Testis (tissue), 3 donors: Measurements from ENCODE around the gene CAMK2G. TPM values are rescaled to one million over a fixed set of nuclear protein-coding genes. Genes with fewer than 3 reads are reported as not detected.

Source experiments
- DNase-seq: peaks from one replicate; pipeline ENCODE4 v3.0.0-alpha.2; 2019
- H3K27ac ChIP-seq, 2 donors: fragments of 200-600 bp; sonication (generic); one replicate each; pipeline ENCODE4 v1.5.1; 2019
- H3K27me3 ChIP-seq: fragments of 200-600 bp; sonication (generic); one replicate; pipeline ENCODE4 v1.5.1; 2019
- H3K36me3 ChIP-seq: fragments of 200-600 bp; sonication (generic); one replicate; pipeline ENCODE4 v1.5.1; 2017; ENCODE audit warnings: low read depth; ENCODE audit errors: missing control alignments
- H3K4me1 ChIP-seq: fragments of 200-600 bp; sonication (generic); one replicate; pipeline ENCODE4 v1.5.1; 2019
- H3K4me3 ChIP-seq, 2 donors: fragments of 200-600 bp; sonication (generic); one replicate each; pipeline ENCODE4 v1.5.1; 2017 to 2019
- H3K9me3 ChIP-seq: fragments of 200-600 bp; sonication (generic); one replicate; pipeline ENCODE4 v1.5.1; 2017
- POLR2A ChIP-seq: fragments of 450-650 bp; IDR thresholded peaks from one replicate; pipeline ENCODE4 v1.6.1; 2017; ENCODE audit warnings: antibody characterized with exemption, mild to moderate bottlenecking, moderate library complexity
- whole genome bisulfite sequencing, 2 donors: methylation state at CpG; one replicate each; pipeline ENCODE4 v1.1.5; 2018; 5-methylcytosine and 5-hydroxymethylcytosine counted together
- intact Hi-C: fragments of 100-400 bp; cut with DNase I; formaldehyde crosslinking; loops from one replicate; pipeline ENCODE4 v1.15.1; 2023; ENCODE audit warnings: low total_unique reads
- polyA plus RNA-seq: library from polyadenylated mRNA; stranded (reverse); fragments of 350-450 nt; fragmentation: Illumina TruSeq; extraction: RNeasy Lipid Tissue Mini Kit (QIAGEN cat#74804); gene quantifications from one replicate; pipeline ENCODE4 v1.2.3, GENCODE V29; 2014; ENCODE audit warnings: low read depth, low replicate concordance; ENCODE audit not compliant: insufficient read depth
- total RNA-seq, 2 donors: library from RNA; depleted of rRNA; stranded (reverse); fragments of >200 nt; gene quantifications; one replicate each; pipeline ENCODE4 v1.2.3, GENCODE V29; 2016
- TF ChIP-seq, protein P1 (sequence below), 3 experiments: fragments of 450-650 bp in 2 of 3; fragments of 200-600 bp in 1 of 3; sonication (generic) in 1 of 3; IDR thresholded peaks; one replicate each; pipeline ENCODE4 v1.5.1; 2016 to 2019; ENCODE audit warnings: antibody characterized with exemption in 3 of 3, mild to moderate bottlenecking in 2 of 3, moderate library complexity in 1 of 3

The CAMK2G gene
- total and polyA plus RNA-seq, 3 donors from 2014 or later, result 16.5 to 29.7 (median 25.4) TPM

DNA sequence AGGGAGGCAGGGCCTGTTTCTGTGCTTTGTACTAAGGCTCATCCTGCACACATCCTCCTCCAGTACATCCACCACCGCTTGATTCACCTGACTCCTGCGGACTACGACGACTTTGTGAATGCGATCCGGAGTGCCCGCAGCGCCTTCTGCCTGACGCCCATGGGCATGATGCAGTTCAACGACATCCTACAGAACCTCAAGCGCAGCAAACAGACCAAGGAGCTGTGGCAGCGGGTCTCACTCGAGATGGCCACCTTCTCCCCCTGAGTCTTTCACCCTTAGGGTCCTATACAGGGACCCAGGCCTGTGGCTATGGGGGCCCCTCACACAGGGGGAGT, 73.1 kb downstream of the CAMK2G start:
- Histone ChIP-seq H3K27ac (no peak overlapping the region), H3K9me3 (no peaks in the 10 kb centered on the region), H3K27me3 (no peaks in the 10 kb centered on the region), H3K4me1 (no peaks in the 10 kb centered on the region), H3K4me3 (no peak overlapping the region), H3K36me3 (no peaks in the 10 kb centered on the region)
- intact Hi-C loops, result no loop called here
- DNase-seq, result no peak
- 87% methylated on average over 3 to 13 of the region's 13 CpGs for WGBS, 2 donors
- TF ChIP-seq, protein P1, sequence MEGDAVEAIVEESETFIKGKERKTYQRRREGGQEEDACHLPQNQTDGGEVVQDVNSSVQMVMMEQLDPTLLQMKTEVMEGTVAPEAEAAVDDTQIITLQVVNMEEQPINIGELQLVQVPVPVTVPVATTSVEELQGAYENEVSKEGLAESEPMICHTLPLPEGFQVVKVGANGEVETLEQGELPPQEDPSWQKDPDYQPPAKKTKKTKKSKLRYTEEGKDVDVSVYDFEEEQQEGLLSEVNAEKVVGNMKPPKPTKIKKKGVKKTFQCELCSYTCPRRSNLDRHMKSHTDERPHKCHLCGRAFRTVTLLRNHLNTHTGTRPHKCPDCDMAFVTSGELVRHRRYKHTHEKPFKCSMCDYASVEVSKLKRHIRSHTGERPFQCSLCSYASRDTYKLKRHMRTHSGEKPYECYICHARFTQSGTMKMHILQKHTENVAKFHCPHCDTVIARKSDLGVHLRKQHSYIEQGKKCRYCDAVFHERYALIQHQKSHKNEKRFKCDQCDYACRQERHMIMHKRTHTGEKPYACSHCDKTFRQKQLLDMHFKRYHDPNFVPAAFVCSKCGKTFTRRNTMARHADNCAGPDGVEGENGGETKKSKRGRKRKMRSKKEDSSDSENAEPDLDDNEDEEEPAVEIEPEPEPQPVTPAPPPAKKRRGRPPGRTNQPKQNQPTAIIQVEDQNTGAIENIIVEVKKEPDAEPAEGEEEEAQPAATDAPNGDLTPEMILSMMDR (IDR thresholded peaks at IDR 0.05), result no peak
- TF ChIP-seq POLR2A, result no peak

DNA sequence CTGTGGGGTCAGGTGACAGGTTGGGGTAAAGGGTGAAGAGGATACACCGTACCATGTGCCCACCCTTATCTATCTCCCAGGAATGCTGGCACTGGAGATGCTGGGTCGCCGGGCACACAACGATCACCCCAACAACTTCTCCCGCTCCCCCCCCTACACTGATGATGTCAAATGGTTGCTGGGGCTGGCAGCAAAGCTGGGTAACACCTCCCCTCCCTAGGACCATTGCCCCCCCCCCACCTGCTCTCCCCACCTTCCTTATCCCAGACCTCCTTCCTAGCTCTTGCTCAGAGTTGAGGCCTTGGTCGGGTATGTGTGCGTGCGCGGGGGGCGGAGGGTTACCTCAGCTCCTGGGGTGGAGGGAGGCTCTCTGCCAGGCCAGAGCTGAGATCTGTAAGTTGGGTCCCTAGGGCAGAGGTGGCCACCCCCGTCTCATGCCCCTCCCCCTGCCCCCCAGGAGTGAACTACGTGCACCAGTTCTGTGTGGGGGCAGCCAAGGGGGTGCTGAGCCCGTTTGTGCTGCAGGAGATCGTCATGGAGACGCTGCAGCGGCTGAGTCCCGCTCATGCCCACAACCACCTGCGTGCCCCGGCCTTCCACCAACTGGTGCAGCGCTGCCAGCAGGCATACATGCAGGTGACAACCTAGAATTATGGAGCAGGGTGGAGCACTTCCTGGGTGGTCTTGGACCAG, 73.6 kb downstream of the CAMK2G start:
- H3K27ac ChIP-seq, result no peak overlapping the region
- H3K4me3 ChIP-seq, result no peak overlapping the region
- 62 to 79% methylated on average over 16 to 20 of the region's 20 CpGs for WGBS, 2 donors
- no peaks in the 10 kb centered on the region for H3K9me3 ChIP-seq
- H3K27me3 ChIP-seq, result no peaks in the 10 kb centered on the region
- TF ChIP-seq POLR2A, result no peak
- TF ChIP-seq, protein P1 (IDR thresholded peaks at IDR 0.05), result no peak
- no peaks in the 10 kb centered on the region for H3K36me3 ChIP-seq
- no peaks in the 10 kb centered on the region for H3K4me1 ChIP-seq
- intact Hi-C loops, result no loop called here
- no peak for DNase-seq

DNA sequence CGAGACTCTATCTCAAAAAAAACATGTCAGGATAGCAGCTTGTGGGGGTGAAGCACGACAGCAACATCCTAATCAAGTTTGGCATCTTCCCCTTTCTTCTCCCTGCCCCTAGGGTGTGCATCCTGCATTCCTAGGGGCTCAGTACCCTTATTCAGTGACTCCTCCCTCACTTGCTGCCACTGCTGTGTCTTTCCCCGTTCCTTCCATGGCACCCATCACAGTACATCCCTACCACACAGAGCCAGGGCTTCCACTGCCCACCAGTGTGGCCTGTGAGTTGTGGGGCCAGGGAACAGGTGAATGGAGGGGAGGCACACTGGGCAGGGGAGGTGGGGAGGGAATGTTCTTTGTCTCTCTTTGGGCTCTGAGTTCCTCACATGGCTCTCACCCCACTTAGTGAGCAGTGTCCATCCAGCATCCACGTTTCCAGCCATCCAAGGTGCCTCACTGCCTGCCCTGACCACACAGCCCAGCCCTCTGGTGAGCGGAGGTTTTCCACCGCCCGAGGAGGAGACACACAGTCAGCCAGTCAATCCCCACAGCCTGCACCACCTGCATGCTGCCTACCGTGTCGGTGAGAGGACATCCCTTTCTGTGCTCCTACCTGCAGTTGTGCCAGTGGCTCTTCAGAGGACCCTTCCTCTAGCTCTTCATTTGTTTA, 74.3 kb downstream of the CAMK2G start:
- Histone ChIP-seq H3K27me3 (no peaks in the 10 kb centered on the region), H3K9me3 (no peaks in the 10 kb centered on the region), H3K36me3 (no peaks in the 10 kb centered on the region), H3K4me3 (no peak overlapping the region), H3K27ac (no peak overlapping the region), H3K4me1 (no peaks in the 10 kb centered on the region)
- TF ChIP-seq, protein P1 (IDR thresholded peaks at IDR 0.05), result no peak
- no peak for TF ChIP-seq POLR2A
- no peak for DNase-seq
- WGBS, 2 donors, result 73 to 76% methylated on average over 4 to 9 of the region's 9 CpGs
- intact Hi-C loops, result no loop called here

DNA sequence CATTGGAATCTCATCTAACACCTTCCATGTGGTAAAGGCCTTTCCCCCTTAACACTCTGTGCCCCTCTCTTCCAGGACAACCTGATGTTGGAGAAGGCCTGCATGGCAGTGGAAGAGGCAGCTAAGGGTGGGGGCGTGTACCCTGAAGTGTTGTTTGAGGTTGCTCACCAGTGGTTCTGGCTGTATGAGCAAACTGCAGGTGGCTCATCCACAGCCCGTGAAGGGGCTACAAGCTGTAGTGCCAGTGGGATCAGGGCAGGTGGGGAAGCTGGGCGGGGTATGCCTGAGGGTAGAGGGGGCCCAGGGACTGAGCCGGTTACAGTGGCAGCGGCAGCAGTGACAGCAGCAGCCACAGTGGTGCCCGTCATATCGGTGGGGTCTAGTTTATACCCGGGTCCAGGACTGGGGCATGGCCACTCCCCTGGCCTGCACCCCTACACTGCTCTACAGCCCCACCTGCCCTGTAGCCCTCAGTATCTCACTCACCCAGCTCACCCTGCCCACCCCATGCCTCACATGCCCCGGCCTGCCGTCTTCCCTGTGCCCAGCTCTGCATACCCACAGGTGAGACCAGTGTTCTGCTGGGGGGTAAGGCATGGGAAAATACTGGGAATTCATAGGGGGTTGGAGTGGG, 75.3 kb downstream of the CAMK2G start:
- DNase-seq, result no peak
- no peak overlapping the region for H3K27ac ChIP-seq
- 74 to 84% methylated on average over 5 to 10 of the region's 10 CpGs for WGBS, 2 donors
- no peak overlapping the region for H3K4me3 ChIP-seq
- intact Hi-C loops, result no loop called here
- no peaks in the 10 kb centered on the region for H3K4me1 ChIP-seq
- no peaks in the 10 kb centered on the region for H3K27me3 ChIP-seq
- TF ChIP-seq POLR2A, result no peak
- TF ChIP-seq, protein P1 (IDR thresholded peaks at IDR 0.05), result no peak
- H3K9me3 ChIP-seq, result no peaks in the 10 kb centered on the region
- no peaks in the 10 kb centered on the region for H3K36me3 ChIP-seq
